Suprapubic skin (tissue), 4 donors: ENCODE data around the gene FNDC11. TPM values are rescaled to one million over a fixed set of nuclear protein-coding genes. Genes with fewer than 3 reads are reported as not detected.

Source experiments
- DNase-seq, 2 donors: peaks; one replicate each; pipeline ENCODE4 v3.0.0-alpha.2; 2019; ENCODE audit warnings: low spot score in 2 of 2
- H3K27ac ChIP-seq: fragments of 200-600 bp; sonication (generic); one replicate; pipeline ENCODE4 v1.5.1; 2019
- H3K27me3 ChIP-seq: fragments of 200-600 bp; sonication (generic); one replicate; pipeline ENCODE4 v1.5.1; 2019
- H3K36me3 ChIP-seq: fragments of 200-600 bp; sonication (generic); one replicate; pipeline ENCODE4 v1.5.1; 2019
- H3K4me1 ChIP-seq: fragments of 200-600 bp; sonication (generic); one replicate; pipeline ENCODE4 v1.5.1; 2019
- H3K4me3 ChIP-seq: fragments of 200-600 bp; sonication (generic); one replicate; pipeline ENCODE4 v1.5.1; 2019; ENCODE audit warnings: mild to moderate bottlenecking
- H3K9me3 ChIP-seq: fragments of 200-600 bp; sonication (generic); one replicate; pipeline ENCODE4 v1.5.1; 2019
- CTCF ChIP-seq, 2 donors: fragments of 200-600 bp in 1 of 2; fragments of 450-650 bp in 1 of 2; sonication (generic) in 1 of 2; IDR thresholded peaks; one replicate each; pipeline ENCODE4 v1.5.1; 2016 to 2019; ENCODE audit warnings: antibody characterized with exemption in 2 of 2, mild to moderate bottlenecking in 1 of 2, moderate library complexity in 1 of 2
- EP300 ChIP-seq: sonication (generic); formaldehyde crosslinking; IDR thresholded peaks from one replicate; pipeline ENCODE4 v1.6.1; 2017; ENCODE audit warnings: antibody characterized with exemption
- POLR2A ChIP-seq, 2 donors: fragments of 450-650 bp; IDR thresholded peaks; one replicate each; pipeline ENCODE4 v1.6.1; 2017; ENCODE audit warnings: antibody characterized with exemption in 2 of 2, mild to moderate bottlenecking in 2 of 2, moderate library complexity in 2 of 2
- POLR2AphosphoS5 ChIP-seq, 3 donors: sonication (generic); formaldehyde crosslinking; IDR thresholded peaks; one replicate each; pipeline ENCODE4 v1.6.1; 2017; ENCODE audit warnings: antibody characterized with exemption in 3 of 3
- WGBS: methylation state at CpG from one replicate; pipeline ENCODE4 v1.1.5; 2018; 5-methylcytosine and 5-hydroxymethylcytosine counted together
- total RNA-seq, 4 donors: library from RNA; depleted of rRNA; stranded (reverse); fragments of >200 nt; gene quantifications; one replicate each; pipeline ENCODE4 v1.1.0, GENCODE V29; 2016

Gene FNDC11
- total RNA-seq, 4 donors from 2014 or later: 0.25 to 0.36 TPM; not detected in 2

- TF ChIP-seq CTCF (IDR thresholded peaks at IDR 0.05) (no peak), EP300 (no peak), POLR2AphosphoS5 (IDR thresholded peaks at IDR 0.05) (no peak), POLR2A (IDR thresholded peaks at IDR 0.05) (no peak)
- no peaks in the 10 kb centered on the region for H3K9me3 ChIP-seq
- no peaks in the 10 kb centered on the region for H3K27me3 ChIP-seq
- H3K36me3 ChIP-seq: peaks cover 16% of the 10 kb centered on the region
- H3K4me3 ChIP-seq: no peak overlapping the region
- WGBS: 93% methylated on average over 6 of the region's 20 CpGs
- H3K27ac ChIP-seq: no peak overlapping the region
- H3K4me1 ChIP-seq: peaks cover 32% of the 10 kb centered on the region
- DNase-seq: peak; percentile 61 to 80
Measured at GRCh38 chr20:63518351-63518861, 35.6 kb upstream of the FNDC11 start.

DNA sequence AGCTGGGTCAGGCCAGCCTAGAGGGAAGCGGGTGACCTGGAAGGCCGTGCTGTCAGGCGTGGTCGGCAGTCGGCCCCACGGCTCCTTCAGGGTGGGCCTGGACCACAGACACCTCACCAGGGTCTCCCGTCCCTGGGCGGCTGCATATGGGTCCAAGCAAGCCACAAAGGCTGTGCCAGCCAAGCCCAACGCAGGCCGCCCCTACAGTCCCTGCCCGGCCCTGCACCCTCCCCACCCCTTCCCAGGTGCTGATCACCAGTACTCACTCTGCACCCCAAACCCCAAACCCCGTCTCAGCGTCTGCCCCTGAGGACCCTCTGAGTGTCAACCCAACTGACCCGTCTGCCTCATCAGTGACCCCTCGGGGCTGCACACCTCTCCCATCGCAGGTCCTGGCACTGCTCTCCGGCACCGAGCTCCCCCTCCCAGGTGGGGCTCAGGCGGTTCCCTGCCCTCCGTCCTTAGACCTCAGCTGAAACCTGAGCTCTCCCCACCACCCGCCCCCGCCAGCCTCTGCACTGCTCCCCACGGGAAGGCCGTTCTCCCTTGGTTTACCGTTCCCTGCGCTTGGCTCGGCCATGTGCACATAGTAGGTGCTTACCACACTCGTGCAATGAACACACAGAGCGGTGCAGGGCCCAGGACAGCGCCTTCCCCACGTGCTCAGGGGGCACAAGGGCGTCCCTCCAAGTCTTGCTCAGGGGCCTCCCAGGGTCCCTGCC lies 34.9 kb upstream of the FNDC11 start:
- Histone ChIP-seq H3K27me3 (no peaks in the 10 kb centered on the region), H3K9me3 (no peaks in the 10 kb centered on the region), H3K4me1 (peaks cover 32% of the 10 kb centered on the region), H3K36me3 (peaks cover 18% of the 10 kb centered on the region), H3K27ac (no peak overlapping the region), H3K4me3 (peak overlapping the region; percentile 75)
- 83% methylated on average over 25 of the region's 32 CpGs for WGBS
- TF ChIP-seq POLR2A (IDR thresholded peaks at IDR 0.05) (no peak), EP300 (no peak), POLR2AphosphoS5 (IDR thresholded peaks at IDR 0.05) (no peak), CTCF (IDR thresholded peaks at IDR 0.05) (no peak)
- peak; percentile 59 to 79 for DNase-seq

GRCh38 chr20:63519668-63520503 lies 34.1 kb upstream of the FNDC11 start:
- Histone ChIP-seq H3K4me3 (peak overlapping the region; percentile 75), H3K27me3 (no peaks in the 10 kb centered on the region), H3K27ac (peak overlapping the region; percentile 98), H3K4me1 (peaks cover 32% of the 10 kb centered on the region), H3K36me3 (peaks cover 18% of the 10 kb centered on the region), H3K9me3 (no peaks in the 10 kb centered on the region)
- TF ChIP-seq POLR2A (IDR thresholded peaks at IDR 0.05) (no peak), CTCF (IDR thresholded peaks at IDR 0.05) (peak in 1 of 2 donors; percentile 25)
- DNase-seq: peak; percentile 82 to 83
- WGBS: 0% methylated on average over 13 of the region's 72 CpGs

DNA sequence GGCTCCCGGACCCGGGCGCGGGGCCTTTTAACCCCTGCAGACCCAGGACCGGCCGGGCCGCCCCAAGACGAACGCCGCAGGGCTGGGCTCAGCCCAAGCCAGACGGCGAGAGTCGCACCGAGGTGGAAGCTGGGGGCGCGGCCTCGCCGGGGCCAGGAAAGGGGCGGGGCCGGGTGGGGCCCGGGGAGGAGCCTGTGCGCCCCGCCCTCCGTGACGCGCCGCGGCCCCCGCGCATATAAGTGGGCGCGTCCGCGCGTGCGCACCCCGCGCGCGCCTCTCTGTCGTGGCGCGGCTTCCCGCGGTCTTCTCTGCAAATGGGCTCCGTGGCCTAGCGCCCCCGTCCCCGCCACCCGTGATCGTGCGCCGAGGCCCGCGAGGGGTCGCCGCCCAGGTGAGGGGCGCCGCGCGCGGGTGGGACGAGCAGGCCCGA lies 33.4 kb upstream of the FNDC11 start, which contains the start of gene PPDPF:
TSS of gene PPDPF (plus strand) at position 262 of the 430 bp plus-strand sequence. CDS start 544 bp downstream, outside the sequence.
- Histone ChIP-seq H3K4me3 (peak within 1 kb of the TSS; percentile 75), H3K4me1 (peaks cover 32% of the 10 kb centered on the region), H3K9me3 (no peaks in the 10 kb centered on the region), H3K36me3 (peaks cover 18% of the 10 kb centered on the region), H3K27me3 (no peaks in the 10 kb centered on the region), H3K27ac (peak within 1 kb of the TSS; percentile 98)
- TF ChIP-seq CTCF (IDR thresholded peaks at IDR 0.05) (no peak), POLR2A (IDR thresholded peaks at IDR 0.05) (peak; percentile 70 to 86), POLR2AphosphoS5 (IDR thresholded peaks at IDR 0.05) (peak; percentile 56 to 81 (median 80))
- 0% methylated on average over 18 of the region's 64 CpGs for WGBS
- peak; percentile 89 to 92 for DNase-seq
